Mesothelial cell of epicardium (in vitro differentiated cells): ENCODE results near the gene PARVA. TPM values are rescaled to one million over a fixed set of nuclear protein-coding genes. Genes with fewer than 3 reads are reported as not detected.
A peak's percentile ranks its signal among the peaks of the same experiment; 100 is the strongest.

Source experiments
- DNase-seq, 2 experiments: peaks; one replicate each; pipeline ENCODE4 v3.0.0; 2021; ENCODE audit warnings: low spot score in 2 of 2; ENCODE audit not compliant: unreplicated experiment in 2 of 2
- H3K27ac Mint-ChIP-seq: 2 replicates; pipeline ENCODE4 v1.8.0; 2021; ENCODE audit warnings: mixed read lengths
- H3K27me3 Mint-ChIP-seq: 2 replicates; pipeline ENCODE4 v1.8.0; 2021; ENCODE audit warnings: low read depth, mixed read lengths
- H3K36me3 Mint-ChIP-seq: 2 replicates; pipeline ENCODE4 v1.8.0; 2021; ENCODE audit warnings: mixed read lengths
- H3K4me1 Mint-ChIP-seq: 2 replicates; pipeline ENCODE4 v1.8.0; 2021; ENCODE audit warnings: mixed read lengths
- H3K4me3 Mint-ChIP-seq: 2 replicates; pipeline ENCODE4 v1.8.0; 2021; ENCODE audit warnings: mild to moderate bottlenecking, moderate library complexity, mixed read lengths
- H3K9me3 Mint-ChIP-seq: 2 replicates; pipeline ENCODE4 v1.8.0; 2021; ENCODE audit warnings: mixed read lengths
- CTCF ChIP-seq: fragments of 200-600 bp; sonication (generic); IDR thresholded peaks from one replicate; pipeline ENCODE4 v1.5.0; 2021; ENCODE audit warnings: antibody characterized with exemption; ENCODE audit not compliant: unreplicated experiment
- total RNA-seq: library from RNA; stranded (reverse); gene quantifications from 3 replicates; pipeline ENCODE4 v1.2.1, GENCODE V29; 2021

PARVA gene
- total RNA-seq, 1 donor from 2014 or later: 77.1 TPM

GRCh38 chr11:12436266-12436665 is 58.9 kb downstream of the PARVA start:
- DNase-seq: no peak
- H3K4me1 Mint-ChIP-seq: peaks cover 40% of the 10 kb centered on the region

GRCh38 chr11:12438291-12438690 is 60.9 kb downstream of the PARVA start:
- H3K9me3 Mint-ChIP-seq: peaks cover 10% of the 10 kb centered on the region
- no peak for TF ChIP-seq CTCF
- no peak for DNase-seq
- H3K36me3 Mint-ChIP-seq: peaks cover 28% of the 10 kb centered on the region
- no peaks in the 10 kb centered on the region for H3K27me3 Mint-ChIP-seq
- H3K4me1 Mint-ChIP-seq: peaks cover 31% of the 10 kb centered on the region
- H3K27ac Mint-ChIP-seq: no peak overlapping the region
- H3K4me3 Mint-ChIP-seq: no peak overlapping the region

More at GRCh38 chr11:12436266-12436665, 58.9 kb downstream of the PARVA start:
- Mint-ChIP-seq H3K27me3 (no peaks in the 10 kb centered on the region), H3K4me3 (no peak overlapping the region), H3K9me3 (peaks cover 10% of the 10 kb centered on the region), H3K27ac (no peak overlapping the region), H3K36me3 (peaks cover 28% of the 10 kb centered on the region)
- no peak for TF ChIP-seq CTCF

GRCh38 chr11:12439615-12440014 is 62.2 kb downstream of the PARVA start:
- H3K9me3 Mint-ChIP-seq: peaks cover 10% of the 10 kb centered on the region
- H3K4me1 Mint-ChIP-seq: peaks cover 18% of the 10 kb centered on the region
- no peak for TF ChIP-seq CTCF
- no peak overlapping the region for H3K4me3 Mint-ChIP-seq
- no peak overlapping the region for H3K27ac Mint-ChIP-seq
- DNase-seq: no peak
- no peaks in the 10 kb centered on the region for H3K27me3 Mint-ChIP-seq
- peaks cover 34% of the 10 kb centered on the region for H3K36me3 Mint-ChIP-seq

GRCh38 chr11:12440565-12440964 is 63.2 kb downstream of the PARVA start:
- no peak overlapping the region for H3K4me3 Mint-ChIP-seq
- H3K27ac Mint-ChIP-seq: no peak overlapping the region
- peaks cover 10% of the 10 kb centered on the region for H3K4me1 Mint-ChIP-seq

GRCh38 chr11:12441231-12441861 is 64.0 kb downstream of the PARVA start:
- no peak for DNase-seq
- Mint-ChIP-seq H3K4me1 (peaks cover 10% of the 10 kb centered on the region), H3K27ac (peak overlapping the region; percentile 33), H3K9me3 (peaks cover 10% of the 10 kb centered on the region), H3K4me3 (no peak overlapping the region), H3K36me3 (peaks cover 31% of the 10 kb centered on the region), H3K27me3 (no peaks in the 10 kb centered on the region)
- no peak for TF ChIP-seq CTCF

More at GRCh38 chr11:12440565-12440964, 63.2 kb downstream of the PARVA start:
- no peak for DNase-seq
- H3K9me3 Mint-ChIP-seq: peaks cover 10% of the 10 kb centered on the region
- peaks cover 34% of the 10 kb centered on the region for H3K36me3 Mint-ChIP-seq
- H3K27me3 Mint-ChIP-seq: no peaks in the 10 kb centered on the region
- no peak for TF ChIP-seq CTCF
